Breast epithelium (tissue), 4 donors: ENCODE results near the gene SRMS. TPM values are rescaled to one million over a fixed set of nuclear protein-coding genes. Genes with fewer than 3 reads are reported as not detected.
A peak's percentile ranks its signal among the peaks of the same experiment; 100 is the strongest.

Experiments used
- DNase-seq, 2 donors: peaks; one replicate each; pipeline ENCODE4 v3.0.0-alpha.2; 2019; ENCODE audit warnings: low spot score in 2 of 2
- H3K27ac ChIP-seq, 2 donors: fragments of 200-600 bp; sonication (generic) in 1 of 2; one replicate each; pipeline ENCODE4 v1.5.1; 2016 to 2019; ENCODE audit warnings: mild to moderate bottlenecking in 1 of 2
- H3K27me3 ChIP-seq, 2 donors: fragments of 200-600 bp; sonication (generic) in 1 of 2; one replicate each; pipeline versions ENCODE4 v1.5.1 to v1.6.0; 2017 to 2019; ENCODE audit warnings: control low read depth in 1 of 2, mild to moderate bottlenecking in 1 of 2
- H3K36me3 ChIP-seq: fragments of 200-600 bp; one replicate; pipeline ENCODE4 v1.5.1; 2019
- H3K4me1 ChIP-seq, 2 donors: fragments of 200-600 bp; sonication (generic); one replicate each; pipeline ENCODE4 v1.5.1; 2016 to 2019; ENCODE audit warnings: control low read depth in 1 of 2
- H3K4me3 ChIP-seq, 3 donors: fragments of 200-600 bp; sonication (generic); 1 replicate in 2 of 3; 2 replicates in 1 of 3; pipeline ENCODE4 v1.5.1; 2016 to 2019; ENCODE audit warnings: mild to moderate bottlenecking in 3 of 3, moderate library complexity in 2 of 3
- H3K9me3 ChIP-seq, 2 donors: fragments of 200-600 bp; sonication (generic) in 1 of 2; one replicate each; pipeline ENCODE4 v1.5.1; 2016 to 2019; ENCODE audit warnings: control low read depth in 1 of 2
- POLR2A ChIP-seq: fragments of 450-650 bp; IDR thresholded peaks from one replicate; pipeline ENCODE4 v1.6.1; 2016; ENCODE audit warnings: antibody characterized with exemption, mild to moderate bottlenecking, moderate library complexity
- POLR2AphosphoS5 ChIP-seq, 3 donors: sonication (generic); formaldehyde crosslinking; IDR thresholded peaks; one replicate each; pipeline ENCODE4 v1.6.1; 2017; ENCODE audit warnings: antibody characterized with exemption in 3 of 3
- intact Hi-C: fragments of 100-400 bp; cut with DNase I; formaldehyde crosslinking; loops from one replicate; pipeline ENCODE4 v1.15.1; 2023; ENCODE audit warnings: low total_unique reads
- total RNA-seq, 3 donors: library from RNA; depleted of rRNA; stranded (reverse); fragments of >200 nt; gene quantifications; one replicate each; pipeline ENCODE4 v1.1.0, GENCODE V29; 2016
- TF ChIP-seq, protein P1 (sequence below), 3 donors: fragments of 450-650 bp; IDR thresholded peaks; one replicate each; pipeline ENCODE4 v1.5.1; 2016 to 2017; ENCODE audit warnings: antibody characterized with exemption in 3 of 3, mild to moderate bottlenecking in 3 of 3, moderate library complexity in 3 of 3

Gene SRMS
- total RNA-seq, 3 donors from 2014 or later: 0.59 to 0.66 TPM; not detected in 1

- intact Hi-C loops: loop anchor here (10.0 kb wide), 1 partner anchor 101 kb away; no protein-coding TSS in a partner anchor
- TF ChIP-seq POLR2AphosphoS5 (IDR thresholded peaks at IDR 0.05) (no peak), POLR2A (no peak)
- TF ChIP-seq, protein P1, sequence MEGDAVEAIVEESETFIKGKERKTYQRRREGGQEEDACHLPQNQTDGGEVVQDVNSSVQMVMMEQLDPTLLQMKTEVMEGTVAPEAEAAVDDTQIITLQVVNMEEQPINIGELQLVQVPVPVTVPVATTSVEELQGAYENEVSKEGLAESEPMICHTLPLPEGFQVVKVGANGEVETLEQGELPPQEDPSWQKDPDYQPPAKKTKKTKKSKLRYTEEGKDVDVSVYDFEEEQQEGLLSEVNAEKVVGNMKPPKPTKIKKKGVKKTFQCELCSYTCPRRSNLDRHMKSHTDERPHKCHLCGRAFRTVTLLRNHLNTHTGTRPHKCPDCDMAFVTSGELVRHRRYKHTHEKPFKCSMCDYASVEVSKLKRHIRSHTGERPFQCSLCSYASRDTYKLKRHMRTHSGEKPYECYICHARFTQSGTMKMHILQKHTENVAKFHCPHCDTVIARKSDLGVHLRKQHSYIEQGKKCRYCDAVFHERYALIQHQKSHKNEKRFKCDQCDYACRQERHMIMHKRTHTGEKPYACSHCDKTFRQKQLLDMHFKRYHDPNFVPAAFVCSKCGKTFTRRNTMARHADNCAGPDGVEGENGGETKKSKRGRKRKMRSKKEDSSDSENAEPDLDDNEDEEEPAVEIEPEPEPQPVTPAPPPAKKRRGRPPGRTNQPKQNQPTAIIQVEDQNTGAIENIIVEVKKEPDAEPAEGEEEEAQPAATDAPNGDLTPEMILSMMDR (IDR thresholded peaks at IDR 0.05): no peak
- H3K36me3 ChIP-seq: no peaks in the 10 kb centered on the region
- H3K27ac ChIP-seq: peak overlapping the region in 1 of 2 donors; percentile 12
- peak overlapping the region in 2 of 3 donors; percentile 11 to 48 for H3K4me3 ChIP-seq
- peaks cover 10 to 12% of the 10 kb centered on the region in 2 donors for H3K4me1 ChIP-seq
- no peaks in the 10 kb centered on the region for H3K9me3 ChIP-seq
- no peak for DNase-seq
- peaks cover 7 to 10% of the 10 kb centered on the region in 2 donors for H3K27me3 ChIP-seq
Observed at GRCh38 chr20:63533871-63534393, 13.6 kb downstream of the SRMS start.

DNA sequence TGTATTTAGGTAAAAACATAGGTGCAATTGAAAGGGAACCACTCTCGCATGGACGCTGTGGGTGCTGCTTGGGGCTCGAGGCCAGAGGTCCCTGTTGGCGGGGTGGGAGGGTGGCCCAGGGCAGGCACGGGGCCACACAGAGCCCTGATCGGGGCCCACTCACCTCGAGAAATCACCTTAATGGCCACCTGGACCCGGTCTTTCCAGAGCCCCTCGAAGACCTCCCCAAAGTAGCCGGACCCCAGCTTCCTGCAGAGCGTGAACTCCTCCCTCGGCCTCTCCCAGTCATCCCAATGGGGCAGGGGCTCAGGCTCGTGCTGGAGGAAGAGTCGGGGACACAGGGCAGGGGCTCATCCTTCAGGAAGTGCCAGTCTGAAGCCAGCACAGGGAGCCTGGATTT lies 14.2 kb downstream of the SRMS start:
- DNase-seq: no peak
- intact Hi-C loops: loop anchor here (10.0 kb wide), 1 partner anchor 101 kb away; no protein-coding TSS in a partner anchor

DNA sequence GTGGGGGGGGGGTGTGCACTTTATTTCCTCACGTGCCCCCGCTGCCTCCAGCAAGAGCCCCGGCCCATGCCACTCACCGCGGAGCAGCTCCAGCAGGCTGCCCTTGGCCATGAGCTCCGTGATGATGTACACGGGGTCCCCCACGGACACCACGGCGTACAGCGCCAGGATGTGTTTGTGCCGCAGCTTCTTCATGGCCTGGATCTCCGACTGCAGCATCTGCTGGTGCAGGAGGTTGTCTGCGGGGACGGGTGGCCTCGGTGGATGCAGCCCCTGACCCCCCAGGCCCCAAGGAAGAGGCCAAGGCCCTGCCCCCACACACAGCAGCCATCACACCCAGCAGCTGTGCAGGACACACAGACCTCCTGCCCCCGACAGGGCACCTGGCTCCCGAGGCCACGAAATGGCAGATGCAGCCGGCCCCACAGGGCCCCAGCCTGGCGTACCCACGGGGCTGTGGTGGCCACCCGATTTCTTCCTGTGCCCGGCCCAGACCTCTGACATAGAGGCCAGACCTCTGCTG lies 15.0 kb downstream of the SRMS start:
- Histone ChIP-seq H3K27me3 (peaks cover 7 to 10% of the 10 kb centered on the region in 2 donors), H3K4me3 (no peak overlapping the region), H3K9me3 (no peaks in the 10 kb centered on the region), H3K4me1 (peaks cover 7 to 10% of the 10 kb centered on the region in 2 donors), H3K27ac (no peak overlapping the region), H3K36me3 (no peaks in the 10 kb centered on the region)
- TF ChIP-seq POLR2AphosphoS5 (IDR thresholded peaks at IDR 0.05) (no peak), POLR2A (no peak)
- TF ChIP-seq, protein P1 (IDR thresholded peaks at IDR 0.05): no peak
- no peak for DNase-seq
- intact Hi-C loops: loop anchor here (10.0 kb wide), 1 partner anchor 102 kb away; no protein-coding TSS in a partner anchor

More for the DNA sequence above, 14.2 kb downstream of the SRMS start:
- Histone ChIP-seq H3K9me3 (no peaks in the 10 kb centered on the region), H3K4me3 (no peak overlapping the region), H3K4me1 (peaks cover 10% of the 10 kb centered on the region in 2 donors), H3K36me3 (no peaks in the 10 kb centered on the region), H3K27ac (peak overlapping the region in 1 of 2 donors; percentile 12), H3K27me3 (peaks cover 7 to 10% of the 10 kb centered on the region in 2 donors)
- TF ChIP-seq, protein P1 (IDR thresholded peaks at IDR 0.05): no peak
- TF ChIP-seq POLR2A (no peak), POLR2AphosphoS5 (IDR thresholded peaks at IDR 0.05) (no peak)

- Histone ChIP-seq H3K27me3 (peaks cover 7 to 10% of the 10 kb centered on the region in 2 donors), H3K36me3 (no peaks in the 10 kb centered on the region), H3K4me3 (no peak overlapping the region), H3K9me3 (no peaks in the 10 kb centered on the region), H3K27ac (no peak overlapping the region), H3K4me1 (peaks cover 5 to 10% of the 10 kb centered on the region in 2 donors)
- TF ChIP-seq, protein P1 (IDR thresholded peaks at IDR 0.05): no peak
- TF ChIP-seq POLR2AphosphoS5 (IDR thresholded peaks at IDR 0.05): no peak
- no peak for TF ChIP-seq POLR2A
- DNase-seq: no peak
- intact Hi-C loops: loop anchor here (10.0 kb wide), 1 partner anchor 103 kb away; no protein-coding TSS in a partner anchor
Observed at GRCh38 chr20:63531686-63532448, 15.7 kb downstream of the SRMS start.
